T-helper 2 cell treated with Interferon-gamma antibody and Interleukin-4, amounts not matched to agents 100 ng/mL and 5 ng/mL, for 36 hours (primary cell): ENCODE data around the gene SRCAP. TPM values are rescaled to one million over a fixed set of nuclear protein-coding genes. Genes with fewer than 3 reads are reported as not detected.
"Not testable (repeated sequence)": the region's sequence is repeated elsewhere in the genome, so short reads cannot be mapped to it uniquely, and the experiment has no call there.

Source experiments
- intact Hi-C: fragments of 100-400 bp; cut with micrococcal nuclease; formaldehyde crosslinking; loops from one replicate; pipeline ENCODE4 v1.15.1; 2023
- total RNA-seq: library from RNA; stranded (reverse); gene quantifications from 2 replicates; pipeline ENCODE4 v1.2.3, GENCODE V29; 2022

Gene SRCAP
- total RNA-seq, 1 donor from 2014 or later, result 88.3 TPM

GRCh38 chr16:30697264-30698138 is 1.5 kb upstream of the SRCAP start:
- intact Hi-C loops, result loop anchor here (1.0 to 10.0 kb wide), 9 partner anchors 39 to 890 kb away; partner anchors contain the start of genes CFAP119, FBRS, MAZ and PRR14

GRCh38 chr16:30698139-30698815 is 694 bp upstream of the SRCAP start:
- intact Hi-C loops, result loop anchor here (1.0 to 10.0 kb wide), 9 partner anchors 40 to 891 kb away; partner anchors contain the start of genes CFAP119, FBRS, MAZ and PRR14

GRCh38 chr16:30699615-30700099 is 686 bp downstream of the SRCAP start:
- intact Hi-C loops, result loop anchor here (1.0 to 10.0 kb wide), 5 partner anchors 65 to 892 kb away; partner anchors contain the start of genes MAZ, STX4, ZNF646 and ZNF668

- intact Hi-C loops, result no loop called here
Measured at GRCh38 chr16:30700491-30700890, 1.5 kb downstream of the SRCAP start.

GRCh38 chr16:30700971-30701370 is 2.0 kb downstream of the SRCAP start:
- intact Hi-C loops, result no loop called here

- intact Hi-C loops, result not testable (repeated sequence)
Measured at GRCh38 chr16:30703071-30703470, 4.1 kb downstream of the SRCAP start.

- intact Hi-C loops, result no loop called here
Measured at GRCh38 chr16:30703971-30704370, 5.0 kb downstream of the SRCAP start.

GRCh38 chr16:30706046-30706445 is 7.1 kb downstream of the SRCAP start:
- intact Hi-C loops, result no loop called here

- intact Hi-C loops, result no loop called here
Measured at GRCh38 chr16:30710971-30711370, 12.0 kb downstream of the SRCAP start.

GRCh38 chr16:30711712-30712111 is 12.7 kb downstream of the SRCAP start:
- intact Hi-C loops, result no loop called here

GRCh38 chr16:30715750-30716445 is 16.9 kb downstream of the SRCAP start:
- intact Hi-C loops, result no loop called here

GRCh38 chr16:30720086-30720485 is 21.1 kb downstream of the SRCAP start:
- intact Hi-C loops, result no loop called here

GRCh38 chr16:30720694-30721093 is 21.7 kb downstream of the SRCAP start:
- intact Hi-C loops, result no loop called here

- intact Hi-C loops, result no loop called here
Measured at GRCh38 chr16:30721167-30721566, 22.2 kb downstream of the SRCAP start.

GRCh38 chr16:30721606-30722005 is 22.6 kb downstream of the SRCAP start:
- intact Hi-C loops, result no loop called here

GRCh38 chr16:30722443-30722842 is 23.5 kb downstream of the SRCAP start:
- intact Hi-C loops, result no loop called here

- intact Hi-C loops, result no loop called here
Measured at GRCh38 chr16:30722916-30723315, 23.9 kb downstream of the SRCAP start.

- intact Hi-C loops, result no loop called here
Measured at GRCh38 chr16:30723725-30724355, 24.9 kb downstream of the SRCAP start.

- intact Hi-C loops, result no loop called here
Measured at GRCh38 chr16:30724641-30725417, 25.9 kb downstream of the SRCAP start.

- intact Hi-C loops, result no loop called here
Measured at GRCh38 chr16:30725418-30725792, 26.4 kb downstream of the SRCAP start.
